CD8-positive, alpha-beta memory T cell (primary cell): Measurements from ENCODE around the gene NCAM1. TPM values are rescaled to one million over a fixed set of nuclear protein-coding genes. Genes with fewer than 3 reads are reported as not detected.

Source experiments
- CTCF ChIA-PET: fragments of 350-600 bp; sonication (Branson Sonifier 250); formaldehyde crosslinking; loops from one replicate; lab custom pipeline; 2021; ENCODE audit warnings: antibody characterized with exemption; lab: Charles Lee
- POLR2A ChIA-PET: fragments of 350-600 bp; sonication (Branson Sonifier 250); formaldehyde crosslinking; loops from one replicate; lab custom pipeline; 2021; ENCODE audit warnings: antibody characterized with exemption; lab: Charles Lee
- DNase-seq, 5 donors: peaks; one replicate each; pipeline versions ENCODE4 v3.0.0 to v3.0.0-alpha.2; 2020 to 2022; ENCODE audit warnings: mixed read lengths in 1 of 5
- H3K27ac ChIP-seq: one replicate; pipeline ENCODE4 v1.7.0; 2013; ENCODE audit warnings: low read depth, mild to moderate bottlenecking, low read length, moderate library complexity
- H3K27me3 ChIP-seq: 2 replicates; pipeline ENCODE4 v1.7.0; 2013; ENCODE audit warnings: low read length, mild to moderate bottlenecking; ENCODE audit not compliant: insufficient read depth, poor library complexity, severe bottlenecking
- H3K36me3 ChIP-seq: 2 replicates; pipeline ENCODE4 v1.7.0; 2013; ENCODE audit warnings: mild to moderate bottlenecking, low read length, moderate library complexity; ENCODE audit not compliant: insufficient read depth
- H3K4me1 ChIP-seq: 2 replicates; pipeline ENCODE4 v1.7.0; 2013; ENCODE audit warnings: mild to moderate bottlenecking, low read length, moderate library complexity; ENCODE audit not compliant: insufficient read depth
- H3K4me3 ChIP-seq: 2 replicates; pipeline ENCODE4 v1.7.0; 2013; ENCODE audit warnings: mild to moderate bottlenecking, low read length
- H3K9me3 ChIP-seq: 2 replicates; pipeline ENCODE4 v1.7.0; 2013; ENCODE audit warnings: mild to moderate bottlenecking, low read length
- H3K27ac Mint-ChIP-seq, 8 donors: one replicate each; pipeline ENCODE4 v1.8.0; 2020 to 2021; ENCODE audit warnings: mixed read lengths in 8 of 8, mild to moderate bottlenecking in 6 of 8, inconsistent platforms in 3 of 8, moderate library complexity in 3 of 8
- H3K27me3 Mint-ChIP-seq, 2 donors: one replicate each; pipeline ENCODE4 v1.8.0; 2020 to 2021; ENCODE audit warnings: mixed read lengths in 2 of 2, mild to moderate bottlenecking in 1 of 2, moderate library complexity in 1 of 2
- H3K36me3 Mint-ChIP-seq, 3 donors: one replicate each; pipeline ENCODE4 v1.8.0; 2020 to 2021; ENCODE audit warnings: mixed read lengths in 3 of 3, inconsistent platforms in 1 of 3, mild to moderate bottlenecking in 1 of 3
- H3K4me1 Mint-ChIP-seq, 3 donors: one replicate each; pipeline ENCODE4 v1.8.0; 2020 to 2021; ENCODE audit warnings: mixed read lengths in 3 of 3, inconsistent platforms in 1 of 3, mild to moderate bottlenecking in 1 of 3
- H3K4me3 Mint-ChIP-seq, 7 donors: one replicate each; pipeline ENCODE4 v1.8.0; 2020 to 2021; ENCODE audit warnings: mixed read lengths in 7 of 7, mild to moderate bottlenecking in 6 of 7, moderate library complexity in 4 of 7, inconsistent platforms in 2 of 7
- H3K9me3 Mint-ChIP-seq, 5 donors: one replicate each; pipeline ENCODE4 v1.8.0; 2020 to 2022; ENCODE audit warnings: mixed read lengths in 5 of 5, mild to moderate bottlenecking in 3 of 5, moderate library complexity in 2 of 5, inconsistent platforms in 1 of 5
- polyA plus RNA-seq: library from polyadenylated mRNA; unstranded; fragments of 300-500 nt; fragmentation: Illumina TruSeq; gene quantifications from one replicate; pipeline ENCODE4 v1.2.3, GENCODE V29; 2021
- total RNA-seq, 2 experiments: library from RNA; stranded (reverse); gene quantifications; one replicate each; pipeline ENCODE4 v1.2.3, GENCODE V29; 2021

NCAM1 gene
- total and polyA plus RNA-seq, 3 experiments from 2014 or later = 0.16 to 1.7 TPM; not detected in 1

- no peak overlapping the region for H3K27ac ChIP-seq
- H3K27me3 Mint-ChIP-seq = peaks cover 5 to 14% of the 10 kb centered on the region in 2 donors
- no peak overlapping the region for H3K27ac Mint-ChIP-seq
- no peaks in the 10 kb centered on the region for H3K4me1 ChIP-seq
- no peak for DNase-seq
- no peaks in the 10 kb centered on the region for H3K36me3 ChIP-seq
- H3K9me3 Mint-ChIP-seq = peaks cover 0 to 3% (median 0%) of the 10 kb centered on the region in 5 donors
- peaks cover 0 to 6% (median 0%) of the 10 kb centered on the region in 3 donors for H3K4me1 Mint-ChIP-seq
- ChIA-PET CTCF (no interaction called here), POLR2A (no interaction called here)
- H3K36me3 Mint-ChIP-seq = no peaks in the 10 kb centered on the region
- no peaks in the 10 kb centered on the region for H3K27me3 ChIP-seq
- no peaks in the 10 kb centered on the region for H3K9me3 ChIP-seq
- no peak overlapping the region for H3K4me3 ChIP-seq
- no peak overlapping the region for H3K4me3 Mint-ChIP-seq
Measured at GRCh38 chr11:112971827-112972226, 10.6 kb downstream of the NCAM1 start.

- no peak overlapping the region for H3K4me3 ChIP-seq
- POLR2A ChIA-PET = no interaction called here
- Mint-ChIP-seq H3K27me3 (peaks cover 4 to 10% of the 10 kb centered on the region in 2 donors), H3K36me3 (no peaks in the 10 kb centered on the region), H3K4me3 (no peak overlapping the region), H3K4me1 (peaks cover 0 to 6% (median 0%) of the 10 kb centered on the region in 3 donors), H3K27ac (no peak overlapping the region), H3K9me3 (peaks cover 0 to 3% (median 0%) of the 10 kb centered on the region in 5 donors)
- no peaks in the 10 kb centered on the region for H3K36me3 ChIP-seq
- no peaks in the 10 kb centered on the region for H3K9me3 ChIP-seq
- no peak overlapping the region for H3K27ac ChIP-seq
- no peaks in the 10 kb centered on the region for H3K4me1 ChIP-seq
- DNase-seq = no peak
- CTCF ChIA-PET = no interaction called here
- no peaks in the 10 kb centered on the region for H3K27me3 ChIP-seq
Measured at GRCh38 chr11:112972399-112973145, 11.4 kb downstream of the NCAM1 start.

- CTCF ChIA-PET = no interaction called here
- Histone ChIP-seq H3K36me3 (no peaks in the 10 kb centered on the region), H3K9me3 (no peaks in the 10 kb centered on the region), H3K27me3 (no peaks in the 10 kb centered on the region), H3K27ac (no peak overlapping the region), H3K4me3 (no peak overlapping the region), H3K4me1 (no peaks in the 10 kb centered on the region)
- POLR2A ChIA-PET = no interaction called here
- Mint-ChIP-seq H3K27me3 (peaks cover 0 to 11% of the 10 kb centered on the region in 2 donors), H3K36me3 (no peaks in the 10 kb centered on the region), H3K27ac (no peak overlapping the region), H3K4me1 (no peaks in the 10 kb centered on the region), H3K4me3 (no peak overlapping the region), H3K9me3 (no peaks in the 10 kb centered on the region)
- DNase-seq = no peak
Measured at GRCh38 chr11:112975051-112975450, 13.8 kb downstream of the NCAM1 start.

- Histone ChIP-seq H3K4me1 (no peaks in the 10 kb centered on the region), H3K9me3 (no peaks in the 10 kb centered on the region), H3K4me3 (no peak overlapping the region), H3K27me3 (no peaks in the 10 kb centered on the region), H3K36me3 (no peaks in the 10 kb centered on the region), H3K27ac (no peak overlapping the region)
- peaks cover 0 to 8% of the 10 kb centered on the region in 2 donors for H3K27me3 Mint-ChIP-seq
- POLR2A ChIA-PET = no interaction called here
- CTCF ChIA-PET = no interaction called here
- no peak overlapping the region for H3K27ac Mint-ChIP-seq
- no peaks in the 10 kb centered on the region for H3K4me1 Mint-ChIP-seq
- H3K4me3 Mint-ChIP-seq = no peak overlapping the region
- no peak for DNase-seq
- H3K36me3 Mint-ChIP-seq = no peaks in the 10 kb centered on the region
- H3K9me3 Mint-ChIP-seq = no peaks in the 10 kb centered on the region
Measured at GRCh38 chr11:112975493-112975892, 14.3 kb downstream of the NCAM1 start.

- H3K27ac Mint-ChIP-seq = no peak overlapping the region
- no peak for DNase-seq
- H3K9me3 Mint-ChIP-seq = peaks cover 0 to 3% (median 0%) of the 10 kb centered on the region in 5 donors
- peaks cover 4 to 8% of the 10 kb centered on the region in 2 donors for H3K27me3 Mint-ChIP-seq
- Histone ChIP-seq H3K27me3 (no peaks in the 10 kb centered on the region), H3K9me3 (no peaks in the 10 kb centered on the region), H3K27ac (no peak overlapping the region), H3K36me3 (no peaks in the 10 kb centered on the region), H3K4me3 (no peak overlapping the region), H3K4me1 (no peaks in the 10 kb centered on the region)
- no peaks in the 10 kb centered on the region for H3K36me3 Mint-ChIP-seq
- POLR2A ChIA-PET = no interaction called here
- no peak overlapping the region for H3K4me3 Mint-ChIP-seq
- CTCF ChIA-PET = no interaction called here
- no peaks in the 10 kb centered on the region for H3K4me1 Mint-ChIP-seq
Measured at GRCh38 chr11:112977755-112978154, 16.5 kb downstream of the NCAM1 start.

GRCh38 chr11:112983887-112984286 lies 22.7 kb downstream of the NCAM1 start:
- no peaks in the 10 kb centered on the region for H3K27me3 ChIP-seq
- H3K27me3 Mint-ChIP-seq = peaks cover 0 to 4% of the 10 kb centered on the region in 2 donors
- CTCF ChIA-PET = no interaction called here
- no peak overlapping the region for H3K4me3 Mint-ChIP-seq
- no peak overlapping the region for H3K27ac ChIP-seq
- POLR2A ChIA-PET = no interaction called here
- H3K27ac Mint-ChIP-seq = no peak overlapping the region
- no peaks in the 10 kb centered on the region for H3K9me3 ChIP-seq
- peaks cover 4 to 35% (median 9%) of the 10 kb centered on the region in 5 donors for H3K9me3 Mint-ChIP-seq
- H3K4me1 ChIP-seq = no peaks in the 10 kb centered on the region
- no peaks in the 10 kb centered on the region for H3K36me3 ChIP-seq
- peaks cover 0 to 9% (median 0%) of the 10 kb centered on the region in 3 donors for H3K36me3 Mint-ChIP-seq
- no peaks in the 10 kb centered on the region for H3K4me1 Mint-ChIP-seq
- DNase-seq = no peak
- H3K4me3 ChIP-seq = no peak overlapping the region

GRCh38 chr11:112989198-112989597 lies 28.0 kb downstream of the NCAM1 start:
- H3K27me3 ChIP-seq = no peaks in the 10 kb centered on the region
- Mint-ChIP-seq H3K27me3 (no peaks in the 10 kb centered on the region), H3K36me3 (peaks cover 0 to 31% (median 0%) of the 10 kb centered on the region in 3 donors), H3K9me3 (peaks cover 18 to 42% (median 25%) of the 10 kb centered on the region in 5 donors), H3K4me1 (no peaks in the 10 kb centered on the region), H3K27ac (no peak overlapping the region), H3K4me3 (no peak overlapping the region)
- H3K4me3 ChIP-seq = no peak overlapping the region
- DNase-seq = no peak
- no peak overlapping the region for H3K27ac ChIP-seq
- H3K9me3 ChIP-seq = no peaks in the 10 kb centered on the region
- ChIA-PET CTCF (no interaction called here), POLR2A (no interaction called here)
- no peaks in the 10 kb centered on the region for H3K36me3 ChIP-seq
- no peaks in the 10 kb centered on the region for H3K4me1 ChIP-seq

GRCh38 chr11:112993808-112994207 lies 32.6 kb downstream of the NCAM1 start:
- DNase-seq = no peak
- Mint-ChIP-seq H3K27me3 (peaks cover 0 to 7% of the 10 kb centered on the region in 2 donors), H3K27ac (no peak overlapping the region), H3K36me3 (peaks cover 0 to 24% (median 0%) of the 10 kb centered on the region in 3 donors), H3K9me3 (peaks cover 8 to 20% (median 14%) of the 10 kb centered on the region in 5 donors), H3K4me3 (no peak overlapping the region), H3K4me1 (no peaks in the 10 kb centered on the region)
- POLR2A ChIA-PET = no interaction called here
- CTCF ChIA-PET = no interaction called here
- Histone ChIP-seq H3K9me3 (no peaks in the 10 kb centered on the region), H3K36me3 (no peaks in the 10 kb centered on the region), H3K27ac (no peak overlapping the region), H3K27me3 (no peaks in the 10 kb centered on the region), H3K4me1 (no peaks in the 10 kb centered on the region), H3K4me3 (no peak overlapping the region)
